Esophagus squamous epithelium (tissue), 4 donors: ENCODE results near the gene MAP1B.

ENCODE experiments used
- CTCF ChIP-seq, 6 experiments: fragments of 450-650 bp in 4 of 6; fragments of 200-600 bp in 2 of 6; sonication (generic) in 2 of 6; IDR thresholded peaks; one replicate each; pipeline ENCODE4 v1.5.1; 2016 to 2019; ENCODE audit warnings: antibody characterized with exemption in 6 of 6, mild to moderate bottlenecking in 4 of 6, moderate library complexity in 4 of 6
- POLR2A ChIP-seq, 4 donors: fragments of 450-650 bp; IDR thresholded peaks; one replicate each; pipeline ENCODE4 v1.6.1; 2017; ENCODE audit warnings: antibody characterized with exemption in 4 of 4, mild to moderate bottlenecking in 4 of 4, moderate library complexity in 3 of 4

- TF ChIP-seq CTCF (IDR thresholded peaks at IDR 0.05) (no peak), POLR2A (IDR thresholded peaks at IDR 0.05) (no peak)
Observed at GRCh38 chr5:72225741-72226140, 118.5 kb downstream of the MAP1B start.
